GM13976 (cell line): ENCODE results near the gene CAPG.
A peak's percentile ranks its signal among the peaks of the same experiment; 100 is the strongest.

ENCODE experiments used
- DNase-seq: peaks from one replicate; pipeline ENCODE4 v3.0.0; 2012; ENCODE audit warnings: low spot score
- CTCF ChIP-seq: IDR thresholded peaks from 2 replicates; pipeline ENCODE4 v1.5.1; 2012; ENCODE audit warnings: borderline replicate concordance, mild to moderate bottlenecking; ENCODE audit not compliant: insufficient read depth; ENCODE audit errors: extremely low read depth, missing control alignments, control extremely low read depth
- in situ Hi-C: fragments of 300-500 bp; cut with MboI; formaldehyde crosslinking; loops from one replicate; pipeline ENCODE4 v1.12.0; 2022; ENCODE audit warnings: low sequenced_read_pairs, mixed read lengths, inconsistent platforms; ENCODE audit not compliant: unreplicated experiment

CAPG gene

DNA sequence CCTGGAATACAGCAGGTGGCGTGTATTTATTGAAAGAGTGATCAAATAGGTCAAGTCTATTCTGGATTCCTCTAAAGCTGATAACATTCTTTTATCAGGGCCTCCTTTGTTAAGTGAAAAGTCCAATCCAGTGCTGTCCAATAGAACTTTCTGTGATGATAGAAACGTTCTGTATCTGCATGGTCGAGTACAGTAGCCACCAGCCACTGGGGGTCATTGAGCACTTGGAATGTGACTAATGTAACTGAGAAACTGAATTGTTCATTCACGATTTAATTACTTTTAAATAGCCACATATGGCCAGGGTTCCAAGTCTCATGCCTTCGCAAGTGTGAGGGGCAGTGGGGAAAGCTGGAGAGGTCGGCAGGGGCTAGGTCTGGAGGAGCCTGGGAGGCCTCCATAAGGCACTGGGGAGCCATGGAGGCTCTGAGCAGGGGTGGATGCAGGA is 28.9 kb upstream of the CAPG start:
- DNase-seq, result no peak
- in situ Hi-C loops, result no loop called here
- no peak for TF ChIP-seq CTCF

GRCh38 chr2:85438201-85439024 is 28.2 kb upstream of the CAPG start:
- in situ Hi-C loops, result no loop called here
- TF ChIP-seq CTCF, result no peak
- DNase-seq, result no peak

DNA sequence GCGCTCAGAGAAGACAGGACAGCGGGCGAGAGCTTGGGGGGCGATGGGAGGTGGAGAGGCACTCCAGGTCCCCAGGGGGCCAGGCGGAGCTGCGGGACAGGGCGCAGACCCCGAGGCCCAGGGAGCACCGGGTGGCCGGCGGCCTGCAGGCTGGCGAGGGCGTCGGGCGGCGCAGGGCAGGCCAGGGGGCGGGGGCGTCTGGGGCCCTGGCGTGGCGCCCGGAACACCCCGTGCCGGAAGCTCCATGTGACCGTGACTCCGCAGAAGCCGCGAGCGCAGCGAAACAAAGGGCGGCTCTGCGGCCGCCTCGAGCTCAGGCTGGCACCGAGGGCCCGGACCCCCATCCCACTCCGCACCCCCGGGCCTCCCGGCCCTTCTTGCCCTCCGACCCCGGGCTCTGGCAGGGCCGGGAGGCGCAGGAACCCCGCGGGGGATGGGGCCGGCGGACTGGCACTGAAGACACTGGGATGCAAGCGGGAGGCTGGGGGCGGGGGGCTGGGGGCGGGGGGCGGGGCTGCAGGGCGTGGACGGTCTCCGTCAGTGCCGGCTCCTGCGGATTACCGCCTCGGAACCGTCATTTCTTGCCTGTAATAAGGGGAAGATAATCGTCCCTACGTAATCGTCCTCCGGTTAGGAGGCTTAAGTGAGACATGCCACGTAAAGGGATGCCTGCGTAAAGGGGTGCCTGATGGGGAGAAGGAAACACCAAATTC is 27.5 kb upstream of the CAPG start:
- DNase-seq, result peak; percentile 90
- TF ChIP-seq CTCF, result no peak
- in situ Hi-C loops, result no loop called here

- TF ChIP-seq CTCF, result no peak
- DNase-seq, result no peak
- in situ Hi-C loops, result no loop called here
These were observed 26.8 kb upstream of the CAPG start for GRCh38 chr2:85436836-85437487.

DNA sequence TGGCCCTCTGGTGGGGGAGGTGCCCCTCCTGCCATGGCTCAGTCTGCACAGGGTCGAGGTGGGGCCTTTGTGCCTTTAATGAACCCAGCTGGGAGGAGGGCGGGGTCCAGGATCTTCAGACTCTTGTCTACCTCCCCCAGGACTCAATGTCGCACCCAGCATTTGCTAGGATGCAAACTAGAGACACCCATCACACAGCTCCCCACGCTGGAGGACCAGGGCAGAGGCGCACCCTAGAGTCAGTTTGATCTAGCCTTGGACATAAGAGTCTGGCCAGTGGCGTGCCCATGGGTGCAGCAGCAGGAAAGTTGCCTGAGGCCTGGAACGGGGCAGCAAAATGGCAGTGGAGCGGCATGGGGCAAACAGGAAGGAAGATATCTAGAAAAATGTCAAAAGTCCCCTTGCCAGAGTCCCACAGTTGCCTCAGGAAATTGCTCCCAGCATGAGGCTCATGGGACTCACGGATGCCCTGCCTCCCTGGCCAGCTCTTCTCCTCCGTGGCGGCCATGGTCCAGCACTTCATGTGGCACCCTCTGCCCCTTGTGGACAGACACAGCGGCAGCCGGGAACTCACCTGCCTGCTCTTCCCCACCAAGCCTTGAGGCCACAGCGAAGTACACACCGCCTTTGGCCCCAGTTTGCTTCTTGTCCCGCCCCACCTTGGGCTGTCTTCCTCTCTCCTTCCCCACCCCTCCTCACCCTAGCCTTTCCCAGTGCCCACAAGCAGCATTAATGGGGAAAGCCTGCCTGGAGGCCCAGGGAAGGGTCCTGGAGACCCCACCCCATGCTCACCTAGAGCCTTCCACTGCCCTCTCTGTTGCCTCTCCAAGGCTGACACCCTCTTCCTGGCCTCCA is 26.0 kb upstream of the CAPG start:
- in situ Hi-C loops, result no loop called here
- no peak for TF ChIP-seq CTCF
- no peak for DNase-seq
